ENCODE results near the gene RNF152.
A peak's percentile ranks its signal among the peaks of the same experiment; 100 is the strongest.

RNF152 gene, protein sequence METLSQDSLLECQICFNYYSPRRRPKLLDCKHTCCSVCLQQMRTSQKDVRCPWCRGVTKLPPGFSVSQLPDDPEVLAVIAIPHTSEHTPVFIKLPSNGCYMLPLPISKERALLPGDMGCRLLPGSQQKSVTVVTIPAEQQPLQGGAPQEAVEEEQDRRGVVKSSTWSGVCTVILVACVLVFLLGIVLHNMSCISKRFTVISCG

DNA sequence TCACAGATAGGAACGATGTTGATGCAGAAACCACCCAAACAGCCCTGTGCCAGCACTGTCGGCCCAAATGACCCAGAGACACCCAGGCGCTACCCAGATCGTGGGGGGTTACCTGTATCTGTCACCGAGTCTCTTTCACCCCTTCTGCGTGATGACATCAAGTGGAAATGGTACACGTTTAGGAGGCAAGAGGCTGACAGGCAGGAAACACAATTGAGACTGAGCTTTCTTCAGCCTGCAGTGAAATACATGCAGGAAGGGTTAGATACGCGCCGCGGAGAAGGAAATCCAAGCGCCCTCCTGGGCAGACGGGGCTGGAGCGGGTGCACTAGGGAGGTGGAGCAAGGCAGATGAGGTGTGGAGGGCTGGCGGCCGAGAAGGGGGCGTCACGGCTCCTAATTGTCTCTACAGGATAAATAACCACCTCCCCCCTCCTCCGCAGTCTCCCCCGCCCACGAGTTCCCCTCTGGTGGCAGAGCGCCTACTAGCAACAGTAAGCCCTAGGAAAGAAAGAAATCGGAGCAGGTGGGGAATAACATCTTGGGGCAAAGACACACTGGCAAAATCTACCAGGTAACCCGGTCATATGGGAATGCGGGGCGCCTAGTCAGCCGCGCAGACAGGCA, at the start of gene RNF152:
Gene RNF152, minus strand, starts transcription at position 325 of the 626 bp plus-strand sequence. CDS start 76,544 bp downstream, outside the sequence.
- DNase-seq, result peak; percentile 15

DNA sequence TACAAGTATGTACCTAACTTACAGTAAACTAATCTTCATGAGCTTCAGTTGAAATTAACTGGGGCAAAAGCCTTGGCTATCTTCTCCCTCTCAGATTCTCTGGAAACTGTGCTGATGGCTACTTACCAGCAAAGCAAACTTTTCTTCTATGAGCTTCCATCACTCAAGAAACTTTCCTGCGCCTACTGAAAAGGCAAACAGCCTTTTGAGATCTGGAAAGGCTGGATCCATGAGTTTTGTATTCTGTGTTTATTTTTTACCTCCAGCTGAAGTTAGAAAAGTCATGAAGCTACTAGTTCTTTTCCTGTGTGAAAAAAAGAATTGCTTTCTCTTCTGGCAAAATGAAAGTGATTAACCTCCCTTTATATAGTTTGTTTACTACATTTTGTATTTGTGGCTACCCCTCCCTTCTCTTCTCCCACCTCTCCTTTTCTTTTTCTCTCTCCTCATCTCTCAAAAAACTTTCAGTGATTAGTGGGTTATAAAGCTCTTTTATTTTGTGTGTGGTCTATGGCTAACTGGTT, 49.2 kb upstream of the RNF152 start:
- DNase-seq, result no peak

DNA sequence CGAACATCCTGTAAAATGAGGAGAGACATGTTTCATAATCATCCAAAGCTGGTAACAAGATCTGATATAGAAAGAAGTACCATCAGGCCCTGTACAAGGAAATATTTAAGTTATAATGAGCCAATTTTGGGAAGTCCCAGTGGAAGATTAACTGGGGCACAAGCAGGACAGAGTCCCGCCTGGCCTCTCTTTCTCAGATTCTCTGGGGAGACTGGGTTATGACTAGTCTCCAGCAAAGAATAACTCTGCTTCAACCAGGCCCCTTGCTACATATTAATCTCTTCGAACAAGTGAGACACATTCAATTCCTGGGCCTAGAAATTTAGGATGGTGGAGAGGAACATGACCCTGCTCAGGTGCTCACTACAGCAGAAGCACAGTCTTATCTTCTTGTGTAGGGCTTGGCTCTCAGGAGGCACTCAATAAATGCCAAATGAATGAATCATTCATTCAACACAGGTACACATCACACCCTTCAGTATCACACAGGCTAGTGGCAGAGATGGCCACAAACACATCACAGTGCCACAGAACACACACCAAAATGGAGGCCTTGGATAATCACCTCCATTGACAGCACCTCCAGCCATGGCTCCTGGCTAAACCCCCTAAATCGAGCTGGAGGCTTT, 46.4 kb upstream of the RNF152 start:
- no peak for DNase-seq

DNA sequence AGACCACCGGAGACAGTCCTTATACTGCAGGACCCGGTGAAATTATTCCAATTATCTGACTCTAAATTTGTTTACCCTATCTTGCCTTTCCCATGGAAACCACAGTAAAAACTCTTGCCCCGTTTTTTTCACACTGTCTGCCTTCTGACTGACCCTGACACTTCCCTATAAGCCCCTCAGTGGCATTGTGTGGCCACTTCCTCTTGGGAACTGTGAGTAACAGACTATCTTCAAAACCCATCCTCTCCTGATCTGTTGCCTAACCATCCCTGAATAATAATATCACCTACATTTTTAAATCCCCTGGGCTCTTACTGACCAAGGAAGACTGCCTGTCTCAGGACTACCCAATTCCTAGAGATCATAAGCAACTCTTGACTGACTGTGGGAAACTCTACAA, 42.6 kb upstream of the RNF152 start:
- DNase-seq, result no peak

DNA sequence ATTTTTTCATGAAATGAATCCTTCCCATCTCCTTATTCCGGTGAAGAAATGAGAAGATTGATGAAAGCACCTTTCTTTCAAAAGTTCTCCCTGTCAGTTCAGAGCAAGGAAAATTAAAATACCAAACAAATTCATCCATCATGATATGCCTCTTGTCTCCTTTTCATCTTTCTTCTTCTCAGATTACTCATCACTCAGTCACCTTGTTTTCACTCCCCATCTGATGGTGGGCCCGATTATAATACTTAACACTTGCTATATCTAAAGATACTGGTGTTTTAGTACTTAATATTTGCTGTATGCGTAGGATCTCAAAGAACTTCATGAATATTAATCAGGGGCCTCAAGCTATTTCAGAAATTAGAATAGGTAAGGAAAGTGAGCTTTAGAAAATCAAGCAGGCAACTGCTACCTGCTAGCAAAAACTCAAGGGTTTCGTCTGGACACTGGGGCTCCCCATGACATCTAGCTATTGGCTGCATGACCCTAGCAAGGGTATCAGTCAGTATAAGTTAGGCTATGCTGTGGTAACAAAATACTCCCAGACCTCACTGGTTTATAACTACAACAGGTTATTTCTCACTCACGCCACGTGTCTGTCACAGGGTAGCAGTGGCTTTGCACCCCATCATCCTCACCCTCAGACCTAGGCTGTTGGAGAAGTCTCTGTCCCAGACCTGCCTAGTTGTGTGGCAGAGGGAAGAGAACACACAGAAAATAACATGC, 39.0 kb upstream of the RNF152 start:
- no peak for DNase-seq

DNA sequence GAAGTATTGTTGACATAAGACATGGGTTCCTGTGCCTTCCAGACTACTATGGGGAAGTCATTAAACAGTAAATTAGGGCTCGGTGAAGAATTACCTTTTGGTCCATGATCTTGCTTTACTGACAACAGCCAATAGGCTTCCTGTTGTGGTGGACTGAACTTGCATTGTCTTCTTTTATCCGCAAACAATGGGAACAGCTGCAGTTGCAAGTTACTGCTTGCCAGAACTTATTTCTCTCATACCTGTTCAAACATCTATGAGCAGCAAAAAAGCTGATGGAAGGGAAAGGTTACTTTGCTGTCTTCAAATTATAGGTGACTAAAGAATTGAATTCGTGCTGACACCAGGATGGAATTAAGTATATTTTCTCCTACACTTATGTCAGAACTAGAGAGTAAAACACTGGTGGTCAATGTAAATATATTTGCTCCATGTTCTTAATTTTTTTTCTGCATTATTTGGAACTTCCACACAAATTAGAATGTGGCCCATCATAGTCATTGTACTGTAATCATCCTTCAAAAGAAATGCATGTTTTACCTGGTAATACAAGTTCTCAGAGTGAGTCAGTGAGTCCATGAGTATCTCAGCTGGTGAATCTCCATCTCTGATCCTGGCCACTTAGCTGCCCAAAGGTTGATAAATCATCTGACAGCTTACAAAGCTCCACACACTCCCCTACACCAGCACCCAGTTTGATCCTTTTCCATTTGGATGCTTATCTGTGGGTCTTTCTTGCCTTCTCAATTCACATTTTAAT, 37.3 kb upstream of the RNF152 start:
- no peak for DNase-seq

DNA sequence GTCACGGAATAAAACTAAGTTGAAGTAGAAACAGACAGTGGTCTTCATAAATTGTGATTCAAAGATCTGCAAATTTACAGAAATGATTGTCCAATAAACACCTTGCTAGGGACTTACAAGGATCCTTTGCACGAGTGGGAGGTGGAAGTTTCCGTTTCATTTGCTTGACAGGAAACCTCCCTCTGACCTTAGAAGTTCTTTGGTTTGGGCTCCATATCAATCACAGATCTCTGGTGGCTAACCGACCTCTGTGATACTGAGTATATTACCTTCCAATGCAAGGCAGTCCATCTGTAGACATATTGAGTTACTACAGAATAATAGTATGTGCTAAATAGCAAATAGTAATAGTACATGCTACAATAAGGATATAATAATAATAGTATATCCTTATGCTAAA, 33.7 kb upstream of the RNF152 start:
- DNase-seq, result no peak

DNA sequence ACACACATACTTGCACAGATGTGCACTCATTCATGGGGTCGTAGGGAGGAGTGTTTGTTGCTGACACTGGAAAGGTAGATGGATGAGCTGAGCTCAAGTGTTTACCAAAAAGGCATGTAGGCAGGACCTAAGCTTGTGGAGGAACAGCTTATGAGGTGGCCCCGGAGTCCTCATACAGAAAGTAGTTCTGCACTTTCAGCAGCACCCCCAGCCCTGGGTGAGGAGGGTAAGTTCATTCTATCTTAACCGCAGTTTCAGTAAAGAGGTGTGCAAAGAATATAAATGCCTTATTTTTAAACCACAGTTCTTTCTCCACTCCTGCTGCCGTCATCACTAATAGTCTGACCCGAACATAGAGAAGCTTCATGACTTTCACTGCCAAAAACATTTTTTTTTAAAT, 31.7 kb upstream of the RNF152 start:
- no peak for DNase-seq

DNA sequence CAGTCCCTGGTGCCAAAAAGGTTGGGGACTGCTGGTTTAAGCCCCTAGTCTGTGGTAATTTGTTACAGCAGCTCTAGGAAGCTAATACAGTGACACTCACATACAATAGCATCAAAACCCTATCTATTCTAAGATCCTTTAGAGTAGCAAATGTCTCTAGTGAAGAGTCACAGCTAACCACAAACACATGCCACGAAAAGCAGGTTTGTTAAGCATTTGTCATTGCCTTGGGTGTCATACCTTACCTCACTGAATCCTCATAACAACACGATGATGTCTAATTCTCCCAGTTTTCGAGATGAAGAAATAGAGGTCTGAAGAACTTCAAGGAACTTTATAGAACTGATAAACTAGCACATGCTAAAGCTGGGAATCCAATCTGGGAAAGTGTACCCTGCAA, 29.6 kb upstream of the RNF152 start:
- no peak for DNase-seq

DNA sequence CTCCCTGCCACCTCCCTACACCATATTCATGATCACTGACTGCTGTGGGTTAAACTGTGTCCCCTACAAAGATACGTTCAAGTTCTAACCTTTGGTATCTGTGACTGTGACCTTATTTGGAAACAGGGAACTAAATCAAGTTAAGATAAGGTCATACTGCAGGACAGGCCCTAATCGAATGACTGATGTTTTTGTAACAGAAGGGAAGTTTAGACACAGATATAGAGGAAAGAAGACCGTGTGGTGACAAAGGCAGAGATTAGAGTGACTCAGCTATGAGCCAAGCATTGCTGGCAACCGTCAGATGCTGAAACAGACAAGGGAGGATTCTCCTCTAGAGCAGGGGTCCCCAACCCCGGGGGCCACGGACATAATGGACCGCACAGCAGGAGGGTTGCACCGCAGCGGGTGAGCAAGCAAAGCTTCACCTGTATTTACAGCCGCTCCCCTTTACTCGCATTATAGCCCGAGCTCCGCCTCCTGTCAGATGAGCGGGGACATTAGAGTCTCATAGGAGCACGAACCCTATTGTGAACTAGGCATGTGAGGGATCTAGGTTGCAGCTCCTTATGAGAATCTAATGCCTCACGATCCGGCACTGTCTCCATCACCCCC, 28.9 kb upstream of the RNF152 start:
- no peak for DNase-seq

DNA sequence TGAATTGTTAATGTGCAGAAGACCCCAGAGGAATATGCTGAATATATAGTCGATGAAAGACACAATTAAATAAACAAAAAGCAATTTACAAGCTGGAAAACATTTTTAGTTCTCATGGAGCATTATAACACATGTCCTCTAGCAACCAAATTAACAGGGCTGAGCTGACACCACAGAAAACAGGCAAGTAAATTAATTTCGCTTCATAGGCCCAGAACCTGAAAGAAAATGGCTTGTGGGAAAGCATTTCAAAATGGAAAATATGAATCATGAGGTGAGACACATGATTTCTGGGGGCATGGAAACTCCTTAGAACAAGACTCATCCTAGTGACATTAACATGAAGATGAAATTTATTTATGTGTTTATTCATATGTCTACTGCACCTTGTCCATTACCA, 25.0 kb upstream of the RNF152 start:
- no peak for DNase-seq

DNA sequence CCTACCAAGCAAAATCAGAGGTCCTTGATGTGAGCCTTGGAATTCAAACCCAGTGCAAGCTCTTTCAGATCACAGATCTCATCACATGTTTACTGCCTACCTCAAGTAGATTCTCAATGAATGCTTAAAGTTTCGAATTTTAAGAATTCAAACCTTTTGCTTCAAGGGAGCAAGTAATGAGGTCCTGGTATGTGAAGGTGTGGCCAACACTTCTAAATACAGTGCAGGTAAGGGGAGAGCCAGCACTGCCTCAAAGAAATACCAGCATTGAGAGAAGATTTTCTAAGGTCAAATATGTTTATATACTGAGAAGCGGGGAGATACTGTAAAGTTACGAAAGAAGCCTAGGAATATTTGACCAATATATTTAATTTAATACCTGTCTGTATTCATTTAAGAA, 19.7 kb upstream of the RNF152 start:
- no peak for DNase-seq

DNA sequence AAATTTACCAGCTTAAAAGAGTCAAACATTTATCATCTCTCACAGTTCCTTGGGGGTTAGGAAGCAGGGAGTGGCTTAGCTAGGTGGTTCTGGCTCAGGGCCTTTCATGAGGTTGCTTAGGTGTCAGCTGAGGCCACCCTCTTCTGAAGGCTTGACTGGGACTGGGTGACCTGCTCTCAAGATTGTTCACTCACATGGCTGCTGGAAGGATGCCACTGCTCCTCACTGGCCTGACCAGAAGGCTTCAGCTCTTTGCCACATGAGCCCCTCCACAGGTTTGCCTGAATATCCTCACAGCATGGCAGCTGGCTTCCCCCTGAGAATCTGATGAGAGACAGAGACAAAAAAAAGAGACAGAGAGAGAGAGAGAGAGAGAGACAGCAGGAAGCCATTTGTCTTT, 17.3 kb upstream of the RNF152 start:
- DNase-seq, result no peak

DNA sequence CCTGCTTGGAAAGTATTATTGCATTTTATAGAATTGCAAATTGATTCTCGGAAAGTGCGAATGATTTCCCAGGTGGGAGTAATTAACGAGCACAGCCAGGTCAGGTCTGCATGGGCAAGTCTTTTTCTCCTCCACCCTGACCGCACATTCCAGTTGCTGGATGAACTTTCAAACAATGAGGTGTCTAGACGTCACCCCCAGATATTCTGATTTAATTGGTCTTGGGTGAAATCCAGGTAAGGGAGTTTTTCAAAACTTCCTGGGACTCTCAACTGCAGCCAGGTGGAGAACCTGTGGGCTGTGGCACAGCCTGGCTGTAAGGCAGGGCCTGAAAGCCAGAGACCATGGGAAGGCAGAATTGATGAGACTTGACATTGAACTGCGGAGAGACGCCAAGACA, 15.9 kb upstream of the RNF152 start:
- DNase-seq, result no peak

DNA sequence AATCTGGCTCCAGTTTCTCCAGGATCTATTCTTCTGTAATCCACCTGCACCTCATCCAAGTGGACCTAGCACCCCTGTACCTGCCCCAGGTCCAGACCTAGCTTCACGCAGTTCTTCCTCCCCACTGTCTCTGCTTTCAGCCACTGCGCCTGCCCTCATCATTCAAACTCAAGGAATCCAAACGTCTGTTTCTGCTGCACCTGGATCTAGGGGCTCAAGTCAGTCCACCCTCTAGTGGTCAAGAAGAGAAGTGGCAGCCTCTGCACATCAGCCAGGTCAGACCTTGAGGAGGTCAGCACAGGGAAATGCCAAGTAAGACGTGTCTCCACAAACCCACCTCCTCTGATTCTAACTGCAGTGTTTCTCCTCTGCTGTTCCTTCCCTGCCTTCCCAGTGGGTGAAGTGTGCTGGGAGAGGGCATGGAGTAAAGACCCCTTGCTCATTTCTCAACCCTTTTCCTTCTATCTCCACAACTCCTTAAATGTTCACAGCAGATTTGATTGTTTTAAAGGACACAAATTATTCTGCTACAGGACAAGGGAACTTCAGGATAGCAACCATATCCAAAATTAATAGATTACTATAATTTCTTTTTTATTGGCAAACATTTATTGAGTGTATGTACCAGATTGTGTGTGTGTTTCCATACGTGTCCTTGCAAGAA, 8.6 kb upstream of the RNF152 start:
- DNase-seq, result peak; percentile 40

DNA sequence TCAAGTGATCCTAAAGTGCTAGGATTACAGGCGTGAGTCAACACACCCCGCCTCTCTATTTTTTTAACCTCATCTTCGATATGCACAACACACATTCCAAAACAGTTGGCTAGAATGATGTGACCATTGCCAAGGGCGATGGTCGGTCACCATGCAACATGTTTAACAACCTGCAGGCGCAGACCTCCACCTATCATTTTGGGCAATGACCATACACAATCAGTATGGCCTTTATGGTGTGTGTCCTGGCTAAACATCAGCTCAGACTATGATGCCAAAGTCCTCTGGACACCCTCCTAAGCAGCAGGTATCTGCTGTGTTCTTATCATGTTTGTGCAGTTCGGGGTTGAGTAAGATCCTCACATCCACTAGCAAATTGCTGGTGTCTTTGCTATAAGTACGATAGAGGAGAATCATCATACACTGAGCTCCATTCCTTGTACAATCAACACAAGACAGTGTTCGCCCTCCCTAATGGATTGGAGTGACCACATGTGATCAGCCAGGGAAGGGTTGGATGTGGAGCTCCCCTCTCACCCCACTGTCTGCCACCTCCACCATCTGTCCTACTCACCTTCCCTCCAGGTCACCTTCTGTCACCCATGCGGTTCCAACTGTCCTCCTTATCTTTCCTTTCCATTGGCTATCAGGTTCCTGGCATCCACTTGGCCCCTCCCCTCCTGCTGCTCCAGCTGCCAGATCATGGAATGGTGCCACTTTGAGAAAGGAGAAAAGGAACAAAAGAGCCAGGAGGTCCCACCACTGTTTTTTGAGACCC, 7.9 kb upstream of the RNF152 start:
- DNase-seq, result no peak

DNA sequence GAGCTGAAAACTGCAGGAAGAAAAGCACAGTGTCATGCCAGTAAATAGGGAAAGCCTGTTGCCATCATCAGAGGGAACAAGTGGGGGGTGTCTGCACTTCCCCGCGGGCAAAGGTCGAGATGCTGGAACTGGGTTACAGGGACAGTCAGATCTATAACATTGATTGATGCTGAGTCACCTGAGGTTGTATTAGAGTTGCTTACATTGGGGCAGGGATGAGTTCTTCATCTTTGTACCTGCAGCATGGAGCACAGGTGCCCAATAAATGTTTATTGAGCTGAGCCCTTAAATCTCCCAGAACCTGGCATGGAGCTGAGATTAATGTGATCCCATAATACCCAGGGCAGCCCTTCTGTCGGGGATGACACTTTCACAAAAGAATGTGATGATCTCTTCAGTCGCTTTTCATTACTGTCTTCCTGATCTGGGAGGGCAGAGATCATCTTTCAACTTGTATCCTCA, 5.9 kb upstream of the RNF152 start:
- DNase-seq, result peak; percentile 27

DNA sequence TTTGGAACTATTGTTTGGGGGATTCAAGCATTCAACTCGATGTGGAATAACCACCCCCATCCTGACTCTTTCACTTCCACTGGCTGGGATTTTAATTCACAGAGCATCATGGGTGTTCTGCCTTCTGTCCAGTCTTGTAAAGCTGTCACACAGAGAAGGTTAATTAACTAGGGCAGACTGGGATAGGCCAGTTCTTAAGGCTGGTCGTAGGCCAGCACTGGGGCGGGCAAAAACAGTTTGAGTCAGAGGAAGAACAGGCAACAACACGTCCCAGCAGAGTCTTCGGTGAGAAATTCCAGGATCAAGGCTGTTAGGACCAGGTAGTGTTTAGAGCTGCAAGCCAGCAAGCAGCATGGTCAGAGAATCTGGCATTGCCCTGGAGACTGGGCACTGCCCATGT, 4.0 kb upstream of the RNF152 start:
- no peak for DNase-seq

DNA sequence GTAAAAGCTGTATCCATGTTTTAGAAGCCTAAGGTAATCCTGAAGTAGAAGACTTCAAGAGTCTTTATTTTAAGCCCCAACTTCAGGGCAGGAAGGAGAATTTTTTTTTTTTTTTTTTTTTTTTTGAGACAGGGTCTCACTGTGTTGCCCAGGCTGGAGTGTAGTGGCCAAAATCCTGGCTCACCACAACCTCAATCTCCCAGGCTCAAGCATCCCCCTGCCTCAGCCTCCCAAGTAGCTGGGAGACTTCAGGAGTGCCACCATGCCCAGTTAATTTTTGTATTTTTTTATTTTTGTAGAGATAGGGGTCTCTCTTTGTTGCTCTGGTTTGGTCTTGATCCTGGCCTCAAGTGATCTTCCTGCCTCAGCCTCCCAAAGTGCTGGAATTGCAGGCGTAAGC, 3.3 kb upstream of the RNF152 start:
- DNase-seq, result no peak

DNA sequence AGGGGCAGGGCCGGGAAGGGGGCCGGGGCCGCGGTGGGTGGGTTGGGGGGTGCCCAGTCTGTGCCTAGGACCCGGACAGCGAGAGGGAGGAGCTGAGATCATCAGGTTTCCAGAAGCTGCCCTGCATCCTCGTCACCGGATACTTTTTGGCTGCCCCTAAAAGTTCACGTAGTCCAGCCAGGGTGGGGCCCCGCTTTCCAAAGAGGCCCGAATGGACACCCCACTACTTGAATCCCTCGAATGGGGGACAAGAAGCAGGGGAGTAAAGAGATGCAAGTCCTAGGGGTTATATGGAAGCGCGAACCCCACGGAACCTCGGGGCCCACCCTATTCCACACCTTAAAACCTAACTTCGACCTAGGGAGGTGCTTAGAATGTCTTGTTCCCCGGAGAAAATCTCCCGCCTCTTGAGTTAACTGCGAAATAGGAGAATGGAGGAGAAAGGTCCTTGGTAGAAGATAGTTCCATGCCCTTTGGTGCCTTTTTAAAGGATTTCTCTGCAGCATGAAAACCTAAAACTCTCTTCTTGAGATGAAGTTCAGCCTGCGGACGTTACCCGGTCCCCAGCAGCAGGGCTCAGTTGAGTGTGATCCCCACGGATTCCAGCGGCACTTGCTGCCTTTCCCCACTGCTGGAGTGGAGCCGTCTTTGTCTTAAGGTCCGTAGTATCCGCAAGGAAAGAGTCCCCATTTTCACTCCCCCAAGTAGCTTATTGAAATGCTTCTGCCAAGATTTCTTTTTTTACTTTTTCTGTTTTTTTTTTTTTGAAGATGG, 2.1 kb upstream of the RNF152 start:
- no peak for DNase-seq
